ENCODE data around the gene UGCG.
A peak's percentile ranks its signal among the peaks of the same experiment; 100 is the strongest.

UGCG gene

GRCh38 chr9:111961009-111961408 lies 64.4 kb downstream of the UGCG start:
- TF ChIP-seq FOXM1 (IDR thresholded peaks at IDR 0.05; ENCODE audit: borderline replicate concordance, low read depth) (no peak), TAF1 (IDR thresholded peaks at IDR 0.05; ENCODE audit: low read depth) (no peak), USF1 (IDR thresholded peaks at IDR 0.05) (no peak), YY1 (IDR thresholded peaks at IDR 0.05; ENCODE audit: low read depth) (no peak), CREB1 (IDR thresholded peaks at IDR 0.05; ENCODE audit: low read depth) (no peak), ZBTB7A (IDR thresholded peaks at IDR 0.05; ENCODE audit: low read depth) (no peak)
- TF ChIP-seq, protein P1, sequence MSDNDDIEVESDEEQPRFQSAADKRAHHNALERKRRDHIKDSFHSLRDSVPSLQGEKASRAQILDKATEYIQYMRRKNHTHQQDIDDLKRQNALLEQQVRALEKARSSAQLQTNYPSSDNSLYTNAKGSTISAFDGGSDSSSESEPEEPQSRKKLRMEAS (IDR thresholded peaks at IDR 0.05), result no peak

DNA sequence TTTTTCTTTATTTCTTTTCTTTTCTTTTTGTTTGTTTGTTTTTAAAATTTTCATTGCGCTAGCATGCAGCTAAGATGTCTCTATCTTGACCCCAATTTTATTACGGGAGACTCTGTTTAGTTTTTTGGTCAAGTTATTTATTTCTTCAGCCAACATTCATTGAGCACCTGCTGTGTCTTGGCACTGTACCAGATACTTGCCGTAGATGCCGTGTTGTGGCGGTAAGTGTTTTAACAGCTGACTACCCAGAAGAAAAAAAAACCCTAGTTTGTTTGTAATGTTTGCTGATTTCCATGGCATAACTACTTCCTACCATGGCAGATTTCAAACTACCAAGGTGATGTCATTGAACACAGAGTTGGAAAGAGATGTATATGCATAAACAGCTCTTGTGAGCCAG lies 65.0 kb downstream of the UGCG start:
- TF ChIP-seq FOXM1 (IDR thresholded peaks at IDR 0.05; ENCODE audit: borderline replicate concordance, low read depth), result peak; percentile 61; the same call in 1 of the 2 replicates
- TF ChIP-seq, protein P1 (IDR thresholded peaks at IDR 0.05), result peak; percentile 39; the same call in 1 of the 2 replicates
- TF ChIP-seq TEAD4 (IDR thresholded peaks at IDR 0.05), result peak; percentile 71
- no peak for TF ChIP-seq EGR1 (IDR thresholded peaks at IDR 0.05)
- TF ChIP-seq NFIC (IDR thresholded peaks at IDR 0.05), result peak; percentile 97
- TF ChIP-seq TCF12 (IDR thresholded peaks at IDR 0.05; ENCODE audit: low read depth), result peak; percentile 72
- TF ChIP-seq RAD21 (IDR thresholded peaks at IDR 0.05; ENCODE audit: low read depth), result 0 out of 2 replicates have a peak, but pooled peaks have one; percentile 4
- TF ChIP-seq EP300 (IDR thresholded peaks at IDR 0.05; ENCODE audit: borderline replicate concordance), result peak; percentile 70
- TF ChIP-seq TAF1 (IDR thresholded peaks at IDR 0.05; ENCODE audit: low read depth), result no peak
- TF ChIP-seq ZBTB7A (IDR thresholded peaks at IDR 0.05; ENCODE audit: low read depth), result 0 out of 2 replicates have a peak, but pooled peaks have one; percentile 26
- no peak for TF ChIP-seq CEBPB (IDR thresholded peaks at IDR 0.05)
- no peak for TF ChIP-seq CREB1 (IDR thresholded peaks at IDR 0.05; ENCODE audit: low read depth)
- TF ChIP-seq USF1 (IDR thresholded peaks at IDR 0.05), result no peak
- TF ChIP-seq YY1 (IDR thresholded peaks at IDR 0.05; ENCODE audit: low read depth), result peak; percentile 28; the same call in 1 of the 2 replicates
- TF ChIP-seq REST (IDR thresholded peaks at IDR 0.05; ENCODE audit: low read depth), result no peak

GRCh38 chr9:111962021-111962420 lies 65.4 kb downstream of the UGCG start:
- TF ChIP-seq EGR1 (IDR thresholded peaks at IDR 0.05) (no peak), ZBTB7A (IDR thresholded peaks at IDR 0.05; ENCODE audit: low read depth) (no peak), USF1 (IDR thresholded peaks at IDR 0.05) (no peak), CREB1 (IDR thresholded peaks at IDR 0.05; ENCODE audit: low read depth) (no peak), CEBPB (IDR thresholded peaks at IDR 0.05) (no peak), TAF1 (IDR thresholded peaks at IDR 0.05; ENCODE audit: low read depth) (no peak), TCF12 (IDR thresholded peaks at IDR 0.05; ENCODE audit: low read depth) (no peak; the same call in 1 of the 2 replicates), YY1 (IDR thresholded peaks at IDR 0.05; ENCODE audit: low read depth) (no peak), FOXM1 (IDR thresholded peaks at IDR 0.05; ENCODE audit: borderline replicate concordance, low read depth) (no peak), RAD21 (IDR thresholded peaks at IDR 0.05; ENCODE audit: low read depth) (no peak), NFIC (IDR thresholded peaks at IDR 0.05) (no peak), EP300 (IDR thresholded peaks at IDR 0.05; ENCODE audit: borderline replicate concordance) (no peak), REST (IDR thresholded peaks at IDR 0.05; ENCODE audit: low read depth) (no peak), TEAD4 (IDR thresholded peaks at IDR 0.05) (no peak)
- TF ChIP-seq, protein P1 (IDR thresholded peaks at IDR 0.05), result no peak

DNA sequence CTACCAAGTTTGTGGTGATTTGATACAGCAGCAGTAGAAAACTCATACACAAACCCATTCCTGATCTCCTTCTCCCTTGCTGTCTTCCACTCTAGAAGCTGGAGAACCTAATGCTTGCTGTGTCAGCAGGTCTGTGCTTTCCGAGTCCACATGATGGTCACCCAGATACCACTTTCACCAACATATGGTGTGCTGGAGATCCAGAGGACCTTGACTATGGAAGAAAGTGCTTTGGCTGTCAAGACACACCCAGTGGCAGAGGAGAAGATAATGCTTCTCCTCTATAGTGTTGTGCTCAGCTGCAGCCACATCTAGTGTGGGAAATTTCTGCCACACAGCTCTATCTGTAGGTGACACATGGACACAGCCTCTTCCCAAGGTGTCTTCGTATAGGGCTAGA lies 67.4 kb downstream of the UGCG start:
- no peak for TF ChIP-seq YY1 (IDR thresholded peaks at IDR 0.05; ENCODE audit: low read depth)

- TF ChIP-seq RAD21 (IDR thresholded peaks at IDR 0.05; ENCODE audit: low read depth), result no peak
- TF ChIP-seq CEBPB (IDR thresholded peaks at IDR 0.05), result no peak
- no peak for TF ChIP-seq FOXM1 (IDR thresholded peaks at IDR 0.05; ENCODE audit: borderline replicate concordance, low read depth)
- no peak for TF ChIP-seq NFIC (IDR thresholded peaks at IDR 0.05)
- no peak for TF ChIP-seq CREB1 (IDR thresholded peaks at IDR 0.05; ENCODE audit: low read depth)
- TF ChIP-seq EP300 (IDR thresholded peaks at IDR 0.05; ENCODE audit: borderline replicate concordance), result no peak
- TF ChIP-seq USF1 (IDR thresholded peaks at IDR 0.05), result no peak
These were observed 69.0 kb downstream of the UGCG start for GRCh38 chr9:111965566-111966019.
